Measurements from ENCODE around the gene FAM168A.

DNA sequence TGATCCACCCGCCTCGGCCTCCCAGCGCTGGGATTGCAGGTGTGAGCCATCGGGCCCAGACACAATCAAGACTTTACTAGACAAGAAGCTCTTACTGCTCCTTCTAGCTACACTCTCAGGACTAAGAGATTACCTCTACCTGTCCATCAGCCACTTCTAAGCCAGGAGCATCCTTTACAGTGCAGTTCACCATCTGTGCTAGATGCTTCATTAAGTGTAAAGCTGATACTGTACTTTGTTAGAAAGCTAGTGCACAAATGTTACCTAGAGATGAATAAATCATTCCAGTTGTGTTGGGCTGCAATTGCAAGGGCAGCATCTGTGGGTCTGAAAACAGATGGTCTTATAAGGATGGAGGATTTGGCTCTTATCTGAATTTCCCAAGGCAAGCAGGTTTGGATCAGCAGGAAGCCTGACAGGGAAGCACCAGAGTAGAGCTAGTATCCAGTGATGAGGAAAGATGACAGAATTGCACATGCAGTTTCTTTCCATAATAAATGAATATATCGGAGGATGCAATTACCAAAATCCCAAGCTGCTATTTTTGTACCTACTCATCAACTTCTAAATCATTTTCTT, 58.3 kb downstream of the FAM168A start:
- TF ChIP-seq, protein P1, sequence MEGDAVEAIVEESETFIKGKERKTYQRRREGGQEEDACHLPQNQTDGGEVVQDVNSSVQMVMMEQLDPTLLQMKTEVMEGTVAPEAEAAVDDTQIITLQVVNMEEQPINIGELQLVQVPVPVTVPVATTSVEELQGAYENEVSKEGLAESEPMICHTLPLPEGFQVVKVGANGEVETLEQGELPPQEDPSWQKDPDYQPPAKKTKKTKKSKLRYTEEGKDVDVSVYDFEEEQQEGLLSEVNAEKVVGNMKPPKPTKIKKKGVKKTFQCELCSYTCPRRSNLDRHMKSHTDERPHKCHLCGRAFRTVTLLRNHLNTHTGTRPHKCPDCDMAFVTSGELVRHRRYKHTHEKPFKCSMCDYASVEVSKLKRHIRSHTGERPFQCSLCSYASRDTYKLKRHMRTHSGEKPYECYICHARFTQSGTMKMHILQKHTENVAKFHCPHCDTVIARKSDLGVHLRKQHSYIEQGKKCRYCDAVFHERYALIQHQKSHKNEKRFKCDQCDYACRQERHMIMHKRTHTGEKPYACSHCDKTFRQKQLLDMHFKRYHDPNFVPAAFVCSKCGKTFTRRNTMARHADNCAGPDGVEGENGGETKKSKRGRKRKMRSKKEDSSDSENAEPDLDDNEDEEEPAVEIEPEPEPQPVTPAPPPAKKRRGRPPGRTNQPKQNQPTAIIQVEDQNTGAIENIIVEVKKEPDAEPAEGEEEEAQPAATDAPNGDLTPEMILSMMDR (IDR thresholded peaks at IDR 0.05; ENCODE audit: poor library complexity) = no peak
- no peak for TF ChIP-seq EZH2phosphoT487 (IDR thresholded peaks at IDR 0.05; ENCODE audit: low read depth, severe bottlenecking, unreplicated experiment)
